Tibial nerve (tissue), 3 donors: ENCODE results near the gene ITGA1.

Experiments
- POLR2A ChIP-seq, 2 donors: fragments of 450-650 bp; IDR thresholded peaks; one replicate each; pipeline ENCODE4 v1.6.1; 2017; ENCODE audit warnings: antibody characterized with exemption in 2 of 2, mild to moderate bottlenecking in 2 of 2, moderate library complexity in 2 of 2
- TF ChIP-seq, protein P1 (sequence below), 5 experiments: fragments of 200-600 bp in 3 of 5; fragments of 450-650 bp in 2 of 5; sonication (generic) in 3 of 5; IDR thresholded peaks; one replicate each; pipeline ENCODE4 v1.5.1; 2016 to 2019; ENCODE audit warnings: antibody characterized with exemption in 5 of 5, mild to moderate bottlenecking in 3 of 5, moderate library complexity in 2 of 5

DNA sequence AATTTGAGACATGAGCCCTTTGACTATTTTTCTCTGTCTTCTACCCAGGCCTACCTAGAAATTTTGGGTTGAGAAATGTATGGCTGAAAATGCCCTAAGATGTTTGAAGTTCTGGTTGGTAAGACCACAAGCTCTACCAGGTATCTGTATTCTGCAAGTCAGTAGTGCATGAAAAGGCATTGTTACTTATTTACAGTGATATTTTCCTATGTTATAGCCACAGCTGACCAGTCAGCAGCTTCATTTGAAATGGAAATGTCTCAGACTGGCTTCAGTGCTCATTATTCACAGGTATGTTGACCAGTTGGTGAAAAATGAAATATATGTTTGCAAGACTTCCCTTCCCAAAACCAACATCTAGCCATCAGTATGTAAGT lies 109.5 kb downstream of the ITGA1 start:
- TF ChIP-seq POLR2A (IDR thresholded peaks at IDR 0.05) = no peak
- TF ChIP-seq, protein P1, sequence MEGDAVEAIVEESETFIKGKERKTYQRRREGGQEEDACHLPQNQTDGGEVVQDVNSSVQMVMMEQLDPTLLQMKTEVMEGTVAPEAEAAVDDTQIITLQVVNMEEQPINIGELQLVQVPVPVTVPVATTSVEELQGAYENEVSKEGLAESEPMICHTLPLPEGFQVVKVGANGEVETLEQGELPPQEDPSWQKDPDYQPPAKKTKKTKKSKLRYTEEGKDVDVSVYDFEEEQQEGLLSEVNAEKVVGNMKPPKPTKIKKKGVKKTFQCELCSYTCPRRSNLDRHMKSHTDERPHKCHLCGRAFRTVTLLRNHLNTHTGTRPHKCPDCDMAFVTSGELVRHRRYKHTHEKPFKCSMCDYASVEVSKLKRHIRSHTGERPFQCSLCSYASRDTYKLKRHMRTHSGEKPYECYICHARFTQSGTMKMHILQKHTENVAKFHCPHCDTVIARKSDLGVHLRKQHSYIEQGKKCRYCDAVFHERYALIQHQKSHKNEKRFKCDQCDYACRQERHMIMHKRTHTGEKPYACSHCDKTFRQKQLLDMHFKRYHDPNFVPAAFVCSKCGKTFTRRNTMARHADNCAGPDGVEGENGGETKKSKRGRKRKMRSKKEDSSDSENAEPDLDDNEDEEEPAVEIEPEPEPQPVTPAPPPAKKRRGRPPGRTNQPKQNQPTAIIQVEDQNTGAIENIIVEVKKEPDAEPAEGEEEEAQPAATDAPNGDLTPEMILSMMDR (IDR thresholded peaks at IDR 0.05) = no peak
